ENCODE data around the gene EHD4. TPM values are rescaled to one million over a fixed set of nuclear protein-coding genes. Genes with fewer than 3 reads are reported as not detected.

EHD4 gene
- total and polyA plus RNA-seq, 12 donors, result 23.4 to 62.7 (median 43.2) TPM

DNA sequence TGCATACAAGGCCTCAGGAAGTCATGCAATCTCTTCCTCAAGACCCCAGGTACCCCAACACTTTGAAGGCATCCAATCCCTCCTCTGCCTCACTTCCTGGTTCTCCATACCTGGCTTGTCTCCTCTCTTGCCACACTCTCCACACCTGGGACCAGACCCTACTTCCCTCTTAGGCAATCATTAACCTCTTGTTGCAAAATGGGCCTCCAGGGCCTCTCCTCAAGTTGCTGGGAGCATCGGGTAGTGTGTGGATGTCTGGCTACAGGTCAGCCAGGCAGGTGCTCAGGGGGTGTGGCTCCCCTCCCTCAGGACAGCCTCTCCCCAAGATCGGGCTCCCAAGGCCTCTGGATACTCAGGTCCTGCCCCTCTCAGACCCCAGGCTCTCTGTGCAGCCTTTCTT, 39.9 kb upstream of the EHD4 start:
- DNase-seq (no peak), ATAC-seq (no peak)
- intact Hi-C loops (cut with DNase I), result no loop called here
- Histone ChIP-seq H3K4me3 (no peak overlapping the region), H3K27me3 (no peaks in the 10 kb centered on the region), H3K27ac (no peak overlapping the region), H3K9me3 (peaks cover 0 to 2% (median 0%) of the 10 kb centered on the region in 11 donors), H3K36me3 (no peaks in the 10 kb centered on the region), H3K4me1 (peaks cover 0 to 5% (median 0%) of the 10 kb centered on the region in 9 donors)
- no peak for TF ChIP-seq CTCF (IDR thresholded peaks at IDR 0.05)
- 62 to 74% methylated on average over 2 of the region's 2 CpGs for WGBS, 2 donors

GRCh38 chr15:42011074-42011473, 38.7 kb upstream of the EHD4 start:
- DNase-seq (no peak), ATAC-seq (no peak)
- Histone ChIP-seq H3K4me1 (peaks cover 0 to 5% (median 0%) of the 10 kb centered on the region in 9 donors), H3K27me3 (no peaks in the 10 kb centered on the region), H3K9me3 (peaks cover 0 to 6% (median 0%) of the 10 kb centered on the region in 11 donors), H3K4me3 (no peak overlapping the region), H3K36me3 (no peaks in the 10 kb centered on the region), H3K27ac (no peak overlapping the region)
- 92 to 93% methylated on average over 7 of the region's 7 CpGs for whole genome bisulfite sequencing, 2 donors
- TF ChIP-seq CTCF (IDR thresholded peaks at IDR 0.05), result no peak
- intact Hi-C loops (cut with DNase I), result no loop called here

DNA sequence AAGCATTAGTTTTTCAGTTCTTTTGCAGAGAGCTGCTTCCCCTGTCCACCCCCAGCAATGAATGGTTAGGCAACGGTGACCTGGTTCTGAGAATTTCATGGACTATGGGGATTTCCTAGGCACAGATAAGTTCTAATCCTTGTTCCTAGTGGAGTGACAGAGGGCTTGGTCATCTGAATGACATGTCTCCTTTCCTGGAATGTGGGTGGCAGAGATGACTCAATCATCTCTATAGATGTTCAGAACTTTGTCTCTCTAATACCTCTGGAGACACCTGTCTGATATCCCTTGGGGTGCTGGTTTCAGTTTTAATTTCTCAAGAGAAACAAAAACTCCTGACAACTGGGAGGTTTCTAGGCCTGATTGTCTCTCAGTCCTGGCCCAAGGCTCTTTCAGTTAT, 38.1 kb upstream of the EHD4 start:
- DNase-seq, result no peak
- Histone ChIP-seq H3K4me1 (peaks cover 0 to 5% (median 0%) of the 10 kb centered on the region in 9 donors), H3K27ac (no peak overlapping the region), H3K9me3 (peaks cover 0 to 6% (median 0%) of the 10 kb centered on the region in 11 donors), H3K27me3 (no peaks in the 10 kb centered on the region), H3K4me3 (no peak overlapping the region), H3K36me3 (no peaks in the 10 kb centered on the region)
- intact Hi-C loops (cut with DNase I), result no loop called here
- WGBS, 2 donors, result 69 to 75% methylated on average over 1 of the region's 1 CpG
- ATAC-seq, result no peak
- no peak for TF ChIP-seq CTCF (IDR thresholded peaks at IDR 0.05)

GRCh38 chr15:42009474-42009873, 37.1 kb upstream of the EHD4 start:
- Histone ChIP-seq H3K36me3 (no peaks in the 10 kb centered on the region), H3K4me1 (peaks cover 0 to 5% (median 0%) of the 10 kb centered on the region in 9 donors), H3K27ac (no peak overlapping the region), H3K4me3 (no peak overlapping the region), H3K9me3 (peaks cover 0 to 6% (median 0%) of the 10 kb centered on the region in 11 donors), H3K27me3 (no peaks in the 10 kb centered on the region)
- intact Hi-C loops (cut with DNase I), result no loop called here
- no peak for DNase-seq
- whole genome bisulfite sequencing, 2 donors, result 88 to 93% methylated on average over 5 of the region's 5 CpGs
- TF ChIP-seq CTCF (IDR thresholded peaks at IDR 0.05), result no peak
- ATAC-seq, result no peak
